Measurements from ENCODE around the gene AFG1L. TPM values are rescaled to one million over a fixed set of nuclear protein-coding genes. Genes with fewer than 3 reads are reported as not detected.
"Not testable (repeated sequence)": the region's sequence is repeated elsewhere in the genome, so short reads cannot be mapped to it uniquely, and the experiment has no call there.

AFG1L gene
- total RNA-seq, 1 experiment from 2014 or later: 7.1 TPM

DNA sequence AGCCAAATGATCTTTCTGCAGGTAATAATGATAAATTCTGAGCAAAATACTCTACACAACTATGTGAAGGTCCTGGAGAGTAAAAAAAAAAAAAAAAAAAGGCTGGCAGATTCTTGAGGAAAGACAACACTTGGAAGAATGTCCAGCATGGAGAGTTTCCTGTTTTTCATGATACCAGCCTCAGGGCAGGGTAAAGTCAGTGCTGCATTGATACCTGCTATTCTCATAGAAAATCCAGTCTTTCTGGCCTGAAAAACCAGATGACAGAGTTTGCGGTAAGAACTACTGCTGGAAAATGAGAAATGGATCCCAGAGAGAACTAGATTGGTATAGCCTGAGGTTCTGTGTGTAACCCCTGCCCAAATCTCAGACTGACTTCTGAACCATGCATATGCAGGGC, 89.1 kb downstream of the AFG1L start:
- Mint-ChIP-seq H3K27me3 (ENCODE audit: unreplicated experiment) (no peaks in the 10 kb centered on the region), H3K27ac (ENCODE audit: unreplicated experiment) (no peak overlapping the region), H3K4me3 (ENCODE audit: low read depth, unreplicated experiment) (no peak overlapping the region), H3K36me3 (ENCODE audit: insufficient read depth, unreplicated experiment) (no peaks in the 10 kb centered on the region), H3K9me3 (ENCODE audit: low read depth, unreplicated experiment) (no peaks in the 10 kb centered on the region), H3K4me1 (ENCODE audit: low read depth, unreplicated experiment) (no peaks in the 10 kb centered on the region)
- TF ChIP-seq CTCF (IDR thresholded peaks at IDR 0.05; ENCODE audit: unreplicated experiment): no peak
- CTCF ChIA-PET: no interaction called here
- no peak for DNase-seq
- no TSS peak for BruUV-seq (replicated peaks)
- intact Hi-C loops (cut with micrococcal nuclease; ENCODE audit: unreplicated experiment): no loop called here

DNA sequence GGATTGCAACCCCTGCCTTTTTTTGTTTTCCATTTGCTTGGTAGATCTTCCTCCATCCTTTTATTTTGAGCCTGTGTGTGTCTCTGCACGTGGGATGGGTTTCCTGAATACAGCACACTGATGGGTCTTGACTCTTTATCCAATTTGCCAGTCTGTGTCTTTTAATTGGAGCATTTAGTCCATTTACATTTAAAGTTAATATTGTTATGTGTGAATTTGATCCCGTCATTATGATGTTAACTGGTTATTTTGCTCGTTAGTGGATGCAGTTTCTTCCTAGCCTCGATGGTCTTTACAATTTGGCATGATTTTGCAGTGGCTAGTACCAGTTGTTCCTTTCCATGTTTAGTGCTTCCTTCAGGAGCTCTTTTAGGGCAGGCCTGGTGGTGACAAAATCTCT, 94.3 kb downstream of the AFG1L start:
- H3K27ac Mint-ChIP-seq (ENCODE audit: unreplicated experiment); H3K27me3 Mint-ChIP-seq (ENCODE audit: unreplicated experiment); H3K4me3 Mint-ChIP-seq (ENCODE audit: low read depth, unreplicated experiment); intact Hi-C loops (cut with micrococcal nuclease; ENCODE audit: unreplicated experiment); CTCF ChIA-PET; BruUV-seq (replicated peaks); H3K9me3 Mint-ChIP-seq (ENCODE audit: low read depth, unreplicated experiment); DNase-seq; H3K4me1 Mint-ChIP-seq (ENCODE audit: low read depth, unreplicated experiment); H3K36me3 Mint-ChIP-seq (ENCODE audit: insufficient read depth, unreplicated experiment): not testable (repeated sequence)

- intact Hi-C loops (cut with micrococcal nuclease; ENCODE audit: unreplicated experiment): no loop called here
- Mint-ChIP-seq H3K9me3 (ENCODE audit: low read depth, unreplicated experiment) (no peaks in the 10 kb centered on the region), H3K4me1 (ENCODE audit: low read depth, unreplicated experiment) (no peaks in the 10 kb centered on the region), H3K27ac (ENCODE audit: unreplicated experiment) (no peak overlapping the region), H3K36me3 (ENCODE audit: insufficient read depth, unreplicated experiment) (no peaks in the 10 kb centered on the region), H3K27me3 (ENCODE audit: unreplicated experiment) (no peaks in the 10 kb centered on the region), H3K4me3 (ENCODE audit: low read depth, unreplicated experiment) (no peak overlapping the region)
- no peak for TF ChIP-seq CTCF (IDR thresholded peaks at IDR 0.05; ENCODE audit: unreplicated experiment)
- CTCF ChIA-PET: interaction anchor here (0.5 to 0.7 kb wide), 2 partner anchors 73 to 74 kb away, joined by 3 to 5 read pairs; no protein-coding TSS in a partner anchor
- BruUV-seq (replicated peaks): no TSS peak
- DNase-seq: no peak
Measured at GRCh38 chr6:108395297-108395696, 100.4 kb downstream of the AFG1L start.

DNA sequence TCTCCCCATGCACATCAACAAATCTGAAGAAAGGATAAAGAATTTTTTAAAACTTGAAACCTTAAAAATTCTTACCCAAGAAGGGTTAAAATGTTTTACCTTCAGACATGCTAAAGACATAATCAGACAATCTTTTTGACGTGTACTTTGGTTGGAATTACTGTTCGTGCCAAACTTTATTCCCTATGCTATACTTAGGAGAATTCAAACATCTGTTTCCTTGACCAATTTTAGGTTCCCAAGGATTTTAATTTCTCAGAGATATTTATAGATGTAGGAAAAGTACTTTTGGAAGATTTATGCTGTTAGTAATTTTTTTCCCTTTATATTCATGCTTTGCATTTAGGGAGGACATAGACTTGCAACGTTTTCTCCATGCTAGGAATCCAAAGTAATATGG, 108.4 kb downstream of the AFG1L start:
- no peaks in the 10 kb centered on the region for H3K9me3 Mint-ChIP-seq (ENCODE audit: low read depth, unreplicated experiment)
- H3K36me3 Mint-ChIP-seq (ENCODE audit: insufficient read depth, unreplicated experiment): no peaks in the 10 kb centered on the region
- no peak overlapping the region for H3K27ac Mint-ChIP-seq (ENCODE audit: unreplicated experiment)
- TF ChIP-seq CTCF (IDR thresholded peaks at IDR 0.05; ENCODE audit: unreplicated experiment): no peak
- no TSS peak for BruUV-seq (replicated peaks)
- no peak overlapping the region for H3K4me3 Mint-ChIP-seq (ENCODE audit: low read depth, unreplicated experiment)
- H3K27me3 Mint-ChIP-seq (ENCODE audit: unreplicated experiment): no peaks in the 10 kb centered on the region
- H3K4me1 Mint-ChIP-seq (ENCODE audit: low read depth, unreplicated experiment): no peaks in the 10 kb centered on the region
- DNase-seq: no peak
- intact Hi-C loops (cut with micrococcal nuclease; ENCODE audit: unreplicated experiment): no loop called here
- CTCF ChIA-PET: interaction anchor here (0.6 kb wide), 1 partner anchor 479 kb away, joined by 3 read pairs; no protein-coding TSS in a partner anchor

DNA sequence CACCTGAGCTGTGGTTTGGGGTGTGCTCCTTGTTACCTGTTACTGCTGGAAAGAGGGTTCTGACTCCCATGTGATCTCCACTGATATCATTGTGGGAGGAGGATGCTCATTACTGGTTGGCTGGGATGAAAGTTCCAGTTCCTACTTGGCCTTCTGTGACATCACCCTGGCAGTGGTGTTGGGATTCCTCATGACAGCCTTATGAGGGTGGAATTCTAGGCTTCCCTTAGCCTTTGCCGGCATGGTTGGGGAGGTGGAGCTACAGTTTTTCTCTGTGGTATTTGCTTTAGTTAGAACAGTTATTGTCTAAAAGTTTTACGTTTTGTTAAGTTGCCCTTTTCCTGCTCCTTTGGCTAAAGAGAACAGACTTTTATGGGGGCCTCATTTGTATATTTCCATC, 112.1 kb downstream of the AFG1L start:
- H3K27me3 Mint-ChIP-seq (ENCODE audit: unreplicated experiment): no peaks in the 10 kb centered on the region
- no peaks in the 10 kb centered on the region for H3K4me1 Mint-ChIP-seq (ENCODE audit: low read depth, unreplicated experiment)
- CTCF ChIA-PET: interaction anchor here (0.6 to 1.0 kb wide), 2 partner anchors 11 to 280 kb away, joined by 3 read pairs; no protein-coding TSS in a partner anchor
- no peak for DNase-seq
- peaks cover 2% of the 10 kb centered on the region for H3K9me3 Mint-ChIP-seq (ENCODE audit: low read depth, unreplicated experiment)
- no TSS peak for BruUV-seq (replicated peaks)
- H3K36me3 Mint-ChIP-seq (ENCODE audit: insufficient read depth, unreplicated experiment): no peaks in the 10 kb centered on the region
- intact Hi-C loops (cut with micrococcal nuclease; ENCODE audit: unreplicated experiment): no loop called here
- no peak for TF ChIP-seq CTCF (IDR thresholded peaks at IDR 0.05; ENCODE audit: unreplicated experiment)
- H3K27ac Mint-ChIP-seq (ENCODE audit: unreplicated experiment): no peak overlapping the region
- no peak overlapping the region for H3K4me3 Mint-ChIP-seq (ENCODE audit: low read depth, unreplicated experiment)

All from Calu3 (cell line).